ENCODE data around the gene R3HDM1. TPM values are rescaled to one million over a fixed set of nuclear protein-coding genes. Genes with fewer than 3 reads are reported as not detected.

R3HDM1 gene
- total RNA-seq, 2 donors from 2014 or later = 14.5 to 60.3 TPM

DNA sequence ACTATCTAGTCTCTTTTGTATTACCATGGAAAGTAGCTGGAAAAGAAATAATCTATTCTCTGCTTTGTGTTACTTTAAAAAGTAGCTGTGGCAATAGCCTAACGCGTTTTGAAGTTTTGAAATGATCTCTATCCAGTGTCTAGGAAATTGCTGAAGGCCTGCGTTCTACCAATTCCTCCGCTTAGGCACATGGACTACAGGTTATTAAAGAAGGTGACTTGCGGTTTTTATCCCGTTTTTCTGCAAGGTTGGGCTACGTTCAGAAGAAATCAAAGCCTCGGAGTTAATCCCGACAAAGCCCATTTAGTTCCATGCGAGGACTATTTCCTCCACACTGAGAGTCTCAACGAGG lies 209.7 kb downstream of the R3HDM1 start:
- Histone ChIP-seq H3K27ac (peak overlapping the region; percentile 96 to 100 (median 98)), H3K27me3 (no peaks in the 10 kb centered on the region), H3K4me3 (no peak overlapping the region), H3K4me1 (peaks cover 16% of the 10 kb centered on the region), H3K36me3 (replicated peaks in 1 of 2; ENCODE audit: insufficient read depth in 1 of 2, low read depth in 2 of 2) (no peaks in the 10 kb centered on the region), H3K9me3 (no peaks in the 10 kb centered on the region)
- TF ChIP-seq, protein P1, sequence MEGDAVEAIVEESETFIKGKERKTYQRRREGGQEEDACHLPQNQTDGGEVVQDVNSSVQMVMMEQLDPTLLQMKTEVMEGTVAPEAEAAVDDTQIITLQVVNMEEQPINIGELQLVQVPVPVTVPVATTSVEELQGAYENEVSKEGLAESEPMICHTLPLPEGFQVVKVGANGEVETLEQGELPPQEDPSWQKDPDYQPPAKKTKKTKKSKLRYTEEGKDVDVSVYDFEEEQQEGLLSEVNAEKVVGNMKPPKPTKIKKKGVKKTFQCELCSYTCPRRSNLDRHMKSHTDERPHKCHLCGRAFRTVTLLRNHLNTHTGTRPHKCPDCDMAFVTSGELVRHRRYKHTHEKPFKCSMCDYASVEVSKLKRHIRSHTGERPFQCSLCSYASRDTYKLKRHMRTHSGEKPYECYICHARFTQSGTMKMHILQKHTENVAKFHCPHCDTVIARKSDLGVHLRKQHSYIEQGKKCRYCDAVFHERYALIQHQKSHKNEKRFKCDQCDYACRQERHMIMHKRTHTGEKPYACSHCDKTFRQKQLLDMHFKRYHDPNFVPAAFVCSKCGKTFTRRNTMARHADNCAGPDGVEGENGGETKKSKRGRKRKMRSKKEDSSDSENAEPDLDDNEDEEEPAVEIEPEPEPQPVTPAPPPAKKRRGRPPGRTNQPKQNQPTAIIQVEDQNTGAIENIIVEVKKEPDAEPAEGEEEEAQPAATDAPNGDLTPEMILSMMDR (IDR thresholded peaks at IDR 0.05) = no peak
- TF ChIP-seq POLR2A (IDR thresholded peaks at IDR 0.05) = no peak
- intact Hi-C loops (cut with DNase I) = no loop called here
- ATAC-seq (no peak), DNase-seq (no peak)
- WGBS, 2 donors = 70 to 74% methylated on average over 11 of the region's 11 CpGs

DNA sequence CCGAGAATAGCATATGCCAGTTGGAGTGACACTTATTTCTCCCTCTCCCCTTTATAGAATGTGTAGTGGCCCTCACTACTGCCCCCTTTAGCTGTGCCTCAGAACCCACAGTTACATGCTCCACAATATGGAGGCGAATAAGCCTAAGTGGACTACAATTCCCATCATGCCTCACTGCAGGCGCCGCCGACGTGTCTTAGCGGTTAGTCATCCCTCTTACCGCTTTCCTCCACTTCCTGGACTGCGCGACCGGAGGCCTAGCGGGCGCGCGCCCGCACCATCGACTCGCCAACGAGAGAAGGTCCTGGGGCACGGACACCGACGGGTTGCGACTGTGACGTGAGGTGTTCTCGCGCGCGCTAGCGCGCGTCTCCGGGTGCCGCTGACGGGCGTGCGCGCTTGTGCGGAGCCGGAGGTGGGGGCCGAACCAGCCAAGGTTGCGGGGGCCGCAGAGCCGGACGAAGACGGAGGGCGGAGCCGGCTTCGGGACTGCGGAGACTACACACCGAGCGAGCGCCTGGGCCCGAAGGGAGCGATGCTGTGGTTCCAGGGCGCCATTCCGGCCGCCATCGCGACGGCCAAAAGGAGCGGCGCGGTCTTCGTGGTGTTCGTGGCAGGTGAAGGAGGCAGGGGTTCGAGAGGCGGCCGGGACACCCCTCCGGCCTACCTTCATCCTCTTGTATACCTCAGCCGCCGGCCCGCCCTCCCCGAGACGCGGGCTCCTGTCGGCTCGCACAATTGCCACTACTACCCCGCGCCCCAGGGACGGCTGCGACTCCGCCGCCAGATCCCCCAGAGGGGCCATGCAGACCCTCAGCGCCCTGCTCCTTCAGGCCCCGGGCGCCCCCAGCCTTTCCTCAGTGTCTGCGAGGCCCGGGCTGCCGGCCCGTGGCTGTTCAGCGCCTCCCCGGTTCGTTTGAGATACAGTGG lies 210.4 kb downstream of the R3HDM1 start, which contains the start of gene UBXN4:
Gene UBXN4 (plus strand): TSS at position 461 of the 930 bp plus-strand sequence. CDS start 75 bp downstream, at position 536.
- peak; percentile 96 for ATAC-seq
- Histone ChIP-seq H3K36me3 (replicated peaks in 1 of 2; ENCODE audit: insufficient read depth in 1 of 2, low read depth in 2 of 2) (no peaks in the 10 kb centered on the region), H3K9me3 (no peaks in the 10 kb centered on the region), H3K27ac (peak within 1 kb of the TSS; percentile 96 to 100 (median 98)), H3K4me3 (peak within 1 kb of the TSS; percentile 75 to 85), H3K4me1 (peaks cover 16% of the 10 kb centered on the region), H3K27me3 (no peaks in the 10 kb centered on the region)
- intact Hi-C loops (cut with DNase I) = no loop called here
- WGBS, 2 donors = 0 to 1% methylated on average over 19 to 89 of the region's 93 CpGs
- DNase-seq = peak; percentile 97 to 99 (median 98)
- TF ChIP-seq POLR2A (IDR thresholded peaks at IDR 0.05) = peak; percentile 95
- TF ChIP-seq, protein P1 (IDR thresholded peaks at IDR 0.05) = peak in 5 of 7 experiments; percentile 11 to 52 (median 41)

DNA sequence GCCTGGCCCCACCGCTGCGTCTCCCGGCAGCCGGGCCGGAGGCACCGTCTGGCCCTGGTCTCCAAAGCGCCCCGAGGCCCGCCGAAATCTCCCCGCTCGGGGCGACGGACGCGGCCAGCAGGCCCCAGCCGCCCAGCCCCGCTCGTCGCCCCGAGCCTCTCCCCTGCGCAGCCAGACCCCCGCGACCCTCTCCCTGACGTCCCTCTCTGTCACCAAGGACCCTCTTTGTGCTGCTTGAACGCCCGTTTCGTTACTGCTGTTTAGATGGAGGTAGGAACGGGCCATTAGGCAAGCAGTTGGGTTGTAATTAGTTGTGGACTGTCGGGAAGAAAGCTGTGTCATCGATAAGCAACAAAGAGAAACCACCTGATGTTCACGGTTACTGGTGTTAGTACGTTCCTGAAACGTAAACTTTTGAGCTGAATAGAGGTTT lies 211.1 kb downstream of the R3HDM1 start:
- peak overlapping the region; percentile 75 to 85 for H3K4me3 ChIP-seq
- peaks cover 16% of the 10 kb centered on the region for H3K4me1 ChIP-seq
- intact Hi-C loops (cut with DNase I) = no loop called here
- peak; percentile 44 to 60 (median 48) for DNase-seq
- no peaks in the 10 kb centered on the region for H3K36me3 ChIP-seq (replicated peaks in 1 of 2; ENCODE audit: insufficient read depth in 1 of 2, low read depth in 2 of 2)
- H3K27me3 ChIP-seq = no peaks in the 10 kb centered on the region
- no peaks in the 10 kb centered on the region for H3K9me3 ChIP-seq
- TF ChIP-seq POLR2A (IDR thresholded peaks at IDR 0.05) = peak in 2 of 3 donors; percentile 40 to 62
- TF ChIP-seq, protein P1 (IDR thresholded peaks at IDR 0.05) = no peak
- WGBS, 2 donors = 0 to 1% methylated on average over 13 to 32 of the region's 34 CpGs
- peak overlapping the region; percentile 96 to 100 (median 98) for H3K27ac ChIP-seq
- ATAC-seq = peak; percentile 39

DNA sequence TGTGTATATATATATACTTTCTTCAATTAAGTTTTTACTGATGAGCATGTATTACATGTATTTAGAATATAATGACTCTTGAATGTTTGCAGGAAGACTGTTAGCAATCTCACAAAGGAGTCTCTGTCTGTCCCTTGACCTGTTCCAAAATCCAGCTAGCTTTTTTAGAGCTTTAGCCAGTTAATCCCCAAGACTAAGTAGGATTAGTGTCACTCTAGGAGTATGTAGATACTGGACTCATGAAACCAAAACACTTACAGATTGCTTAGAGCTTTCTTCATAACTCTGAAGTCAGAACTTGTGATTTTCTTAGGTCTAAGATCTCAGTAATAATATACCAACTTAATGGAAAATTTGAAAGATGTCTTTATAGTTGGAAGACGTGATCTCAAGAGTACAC lies 212.6 kb downstream of the R3HDM1 start:
- Histone ChIP-seq H3K4me1 (peaks cover 16% of the 10 kb centered on the region), H3K9me3 (no peaks in the 10 kb centered on the region), H3K27me3 (no peaks in the 10 kb centered on the region), H3K4me3 (no peak overlapping the region), H3K36me3 (replicated peaks in 1 of 2; ENCODE audit: insufficient read depth in 1 of 2, low read depth in 2 of 2) (no peaks in the 10 kb centered on the region), H3K27ac (peak overlapping the region in 1 of 4 donors; percentile 100)
- no peak for ATAC-seq
- DNase-seq = no peak
- intact Hi-C loops (cut with DNase I) = no loop called here
- TF ChIP-seq, protein P1 (IDR thresholded peaks at IDR 0.05) = no peak
- no peak for TF ChIP-seq POLR2A (IDR thresholded peaks at IDR 0.05)
- WGBS, 2 donors = 61 to 64% methylated on average over 1 of the region's 1 CpG

Measured in body of pancreas (tissue), 4 donors.